A549 (cell line): ENCODE data around the gene FGFR3. TPM values are rescaled to one million over a fixed set of nuclear protein-coding genes. Genes with fewer than 3 reads are reported as not detected.

Experiments
- ATAC-seq, 2 experiments: fragments of 200-7000 bp in 1 of 2; fragments of >200 bp in 1 of 2; cut with Nextera tagmentation in 1 of 2; cut with Tn5 transposase in 1 of 2; 3 replicates each; pipeline versions ENCODE4 v1.8.0 to v1.9.1; 2018 to 2020; ENCODE audit warnings: mild to moderate bottlenecking in 1 of 2, moderate library complexity in 1 of 2
- CTCF ChIA-PET: fragments of 300-600 bp; sonication (Branson Sonifier 250); formaldehyde crosslinking; extraction: SDS; loops from one replicate; lab custom pipeline; 2021; ENCODE audit warnings: antibody characterized with exemption, inconsistent platforms; lab: Yijun Ruan, JAX
- POLR2A ChIA-PET: fragments of 350-600 bp; formaldehyde crosslinking; extraction: SDS; loops from one replicate; lab custom pipeline; 2021; ENCODE audit warnings: antibody characterized with exemption, inconsistent platforms; lab: Yijun Ruan, JAX
- DNase-seq, 2 experiments: peaks; one replicate each; pipeline versions ENCODE4 v3.0.0 to v3.0.0-alpha.2; 2011 to 2016; ENCODE audit warnings: low read depth in 1 of 2, low spot score in 1 of 2
- FAIRE-seq: peaks from 2 replicates; lab custom pipeline; 2011; peaks lifted over from hg19 to GRCh38; lab: Jason Lieb, UNC
- H3K27ac ChIP-seq, 2 experiments: fragments of >200 bp; sonication (Bioruptor Twin); formaldehyde crosslinking; 3 replicates each; pipeline ENCODE4 v1.5.1; 2016 to 2017
- H3K4me1 ChIP-seq: fragments of >200 bp; sonication (Bioruptor Twin); formaldehyde crosslinking; 3 replicates; pipeline ENCODE4 v1.6.1; 2016
- H3K4me2 ChIP-seq: fragments of >200 bp; sonication (Bioruptor Twin); formaldehyde crosslinking; 3 replicates; pipeline ENCODE4 v1.6.1; 2016
- H3K4me3 ChIP-seq: fragments of >200 bp; sonication (Bioruptor Twin); formaldehyde crosslinking; 3 replicates; pipeline ENCODE4 v1.5.1; 2016
- H3K9me3 ChIP-seq: fragments of >200 bp; sonication (Bioruptor Twin); formaldehyde crosslinking; 3 replicates; pipeline ENCODE4 v1.6.1; 2016
- BHLHE40 ChIP-seq: IDR thresholded peaks from 2 replicates; pipeline ENCODE4 v1.6.1; 2012; ENCODE audit warnings: low read depth, low read length, inconsistent platforms
- CBX8 ChIP-seq: fragments of 200-600 bp; sonication (generic); IDR thresholded peaks from 2 replicates; pipeline ENCODE4 v1.6.1; 2016
- CEBPB ChIP-seq, 2 experiments: fragments of >200 bp in 1 of 2; sonication (Bioruptor Twin) in 1 of 2; formaldehyde crosslinking in 1 of 2; IDR thresholded peaks; 2 replicates each; pipeline ENCODE4 v1.6.1; 2012 to 2016
- CHD4 ChIP-seq: fragments of 200-600 bp; sonication (generic); IDR thresholded peaks from 2 replicates; pipeline ENCODE4 v1.6.1; 2016; ENCODE audit warnings: antibody characterized with exemption, mild to moderate bottlenecking, borderline replicate concordance
- ESRRA ChIP-seq: fragments of 150-350 bp; IDR thresholded peaks from 2 replicates; pipeline ENCODE4 v1.6.1; 2014; ENCODE audit warnings: mild to moderate bottlenecking, low read length, borderline replicate concordance
- FOSL2 ChIP-seq, 2 experiments: fragments of 450-650 bp in 1 of 2; fragments of >200 bp in 1 of 2; sonication (Bioruptor Twin) in 1 of 2; formaldehyde crosslinking; IDR thresholded peaks; 2 replicates each; pipeline versions ENCODE4 v1.5.0 to v1.6.1; 2016 to 2020; ENCODE audit warnings: mild to moderate bottlenecking in 1 of 2, moderate library complexity in 1 of 2
- FOXS1 ChIP-seq: fragments of 250-450 bp; sonication (Bioruptor Pico); IDR thresholded peaks from 2 replicates; pipeline ENCODE4 v1.5.0; 2020; ENCODE audit warnings: mild to moderate bottlenecking, moderate library complexity
- HOXB5 ChIP-seq: fragments of 250-450 bp; sonication (Bioruptor Pico); IDR thresholded peaks from 2 replicates; pipeline ENCODE4 v1.5.0; 2020; ENCODE audit warnings: mild to moderate bottlenecking, moderate library complexity
- MAFK ChIP-seq: fragments of 450-650 bp; IDR thresholded peaks from 2 replicates; pipeline ENCODE4 v1.6.1; 2014; ENCODE audit not compliant: partially characterized antibody
- MAZ ChIP-seq: fragments of 150-350 bp; IDR thresholded peaks from 2 replicates; pipeline ENCODE4 v1.6.1; 2014; ENCODE audit warnings: antibody characterized with exemption, low read depth, low read length, borderline replicate concordance
- NPAS2 ChIP-seq: fragments of 250-450 bp; sonication (Bioruptor Pico); IDR thresholded peaks from 2 replicates; pipeline ENCODE4 v1.8.0; 2022; ENCODE audit warnings: mild to moderate bottlenecking, moderate library complexity, borderline replicate concordance
- NR3C1 ChIP-seq: fragments of >200 bp; sonication (Bioruptor Twin); formaldehyde crosslinking; IDR thresholded peaks from 3 replicates; pipeline ENCODE4 v1.6.1; 2017
- PHF8 ChIP-seq: fragments of 200-600 bp; sonication (generic); IDR thresholded peaks from 2 replicates; pipeline ENCODE4 v1.6.1; 2016; ENCODE audit warnings: low read depth, mild to moderate bottlenecking, antibody characterized with exemption, moderate library complexity, borderline replicate concordance
- POLR2AphosphoS2 ChIP-seq: conservative IDR thresholded peaks from 2 replicates; pipeline ENCODE4 v1.6.1; 2012; ENCODE audit warnings: low read length, improper control_type of control experiment, inconsistent platforms
- RAD21 ChIP-seq, 2 experiments: fragments of >200 bp in 1 of 2; sonication (Bioruptor Twin) in 1 of 2; formaldehyde crosslinking in 1 of 2; IDR thresholded peaks in 1 of 2; conservative IDR thresholded peaks in 1 of 2; 2 replicates in 1 of 2; 3 replicates in 1 of 2; pipeline ENCODE4 v1.6.1; 2012 to 2018; ENCODE audit warnings: inconsistent platforms in 1 of 2
- RARB ChIP-seq: fragments of 250-450 bp; sonication (Bioruptor Pico); IDR thresholded peaks from 2 replicates; pipeline ENCODE4 v1.8.0; 2021; ENCODE audit warnings: mild to moderate bottlenecking, moderate library complexity
- RFX5 ChIP-seq: fragments of 450-650 bp; IDR thresholded peaks from 2 replicates; pipeline ENCODE4 v1.7.1; 2014; ENCODE audit warnings: antibody characterized with exemption, mild to moderate bottlenecking, moderate library complexity
- TP53 ChIP-seq: fragments of 250-450 bp; sonication (Bioruptor Pico); IDR thresholded peaks from 2 replicates; pipeline ENCODE4 v1.5.0; 2021; ENCODE audit warnings: mild to moderate bottlenecking, moderate library complexity
- ZC3H11A ChIP-seq: fragments of 450-650 bp; IDR thresholded peaks from 2 replicates; pipeline ENCODE4 v1.6.1; 2014; ENCODE audit warnings: antibody characterized with exemption, mild to moderate bottlenecking
- WGBS: methylation state at CpG from one replicate; pipeline ENCODE4 v1.1.6; 2017; ENCODE audit errors: missing lambda C conversion rate; 5-methylcytosine and 5-hydroxymethylcytosine counted together
- polyA plus RNA-seq, 4 experiments: library from polyadenylated mRNA; depleted of rRNA in 3 of 4; stranded (reverse); fragments of >200 nt; fragmentation: RNase III in 1 of 4; extraction: RNeasy Plus Mini Kit Qiagen cat#74134 plus additional on column Dnase treatment in 1 of 4; gene quantifications; 2 replicates in 3 of 4; 3 replicates in 1 of 4; pipeline ENCODE4 v1.2.3, GENCODE V29; 2011 to 2017
- TF ChIP-seq, protein P1 (sequence below): fragments of >200 bp; sonication (Bioruptor Twin); formaldehyde crosslinking; IDR thresholded peaks from 3 replicates; pipeline ENCODE4 v1.5.1; 2016
- TF ChIP-seq, protein P2 (sequence below): IDR thresholded peaks from 2 replicates; pipeline ENCODE4 v1.6.1; 2012
- TF ChIP-seq, protein P3 (sequence below): fragments of >200 bp; sonication (Bioruptor Twin); formaldehyde crosslinking; IDR thresholded peaks from 3 replicates; pipeline ENCODE4 v1.6.1; 2016
- TF ChIP-seq, protein P4 (sequence below): fragments of 450-650 bp; IDR thresholded peaks from 2 replicates; pipeline ENCODE4 v1.6.1; 2014; ENCODE audit warnings: antibody characterized with exemption
- TF ChIP-seq, protein P5 (sequence below): IDR thresholded peaks from 2 replicates; pipeline ENCODE4 v1.6.1; 2012

The FGFR3 gene
- polyA plus RNA-seq, 2 of the 4 experiments (the other 2 are of a cell fraction) = 1.9 to 4.8 TPM

DNA sequence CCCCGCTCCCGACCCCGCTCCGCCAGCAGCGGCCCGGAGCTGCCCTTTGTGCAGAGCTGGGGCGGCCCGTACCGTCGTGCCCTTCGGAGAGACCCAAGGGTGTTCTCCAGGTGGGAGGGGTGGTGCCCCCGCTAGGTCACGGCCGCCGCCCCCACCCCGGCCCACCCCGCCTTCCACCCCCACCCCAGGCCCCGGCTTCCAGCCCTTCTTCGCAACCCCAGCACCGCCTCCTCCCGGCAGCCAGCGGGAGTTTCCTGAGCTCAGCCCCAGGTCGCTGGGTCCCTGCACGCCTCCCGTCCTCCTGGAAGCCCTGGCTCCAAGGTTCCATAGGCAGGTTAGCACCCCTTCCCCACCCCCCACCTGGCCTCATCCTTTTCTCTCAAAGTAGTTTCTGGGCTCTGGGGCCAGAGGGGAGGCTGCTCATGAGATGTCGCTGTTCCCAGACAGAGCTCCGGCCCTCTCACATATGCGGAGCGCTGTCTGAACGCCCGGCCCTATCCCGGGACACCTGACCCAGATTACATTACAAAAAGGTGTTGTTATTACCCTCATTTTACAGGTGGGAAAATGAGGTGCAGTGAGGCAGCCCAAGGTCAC, 25.2 kb upstream of the FGFR3 start:
- H3K9me3 ChIP-seq = no peaks in the 10 kb centered on the region
- H3K4me1 ChIP-seq = peaks cover 30% of the 10 kb centered on the region
- DNase-seq = peak; percentile 68 to 87
- TF ChIP-seq TP53 (CRISPR knock-in tag) (no peak), RAD21 (conservative IDR thresholded peaks at IDR 0.05 in 1 of 2, IDR thresholded peaks at IDR 0.05 in 1 of 2) (0 out of 5 replicates have a peak, but pooled peaks of 1 of the 2 experiments have one; percentile 25)
- TF ChIP-seq, protein P1, sequence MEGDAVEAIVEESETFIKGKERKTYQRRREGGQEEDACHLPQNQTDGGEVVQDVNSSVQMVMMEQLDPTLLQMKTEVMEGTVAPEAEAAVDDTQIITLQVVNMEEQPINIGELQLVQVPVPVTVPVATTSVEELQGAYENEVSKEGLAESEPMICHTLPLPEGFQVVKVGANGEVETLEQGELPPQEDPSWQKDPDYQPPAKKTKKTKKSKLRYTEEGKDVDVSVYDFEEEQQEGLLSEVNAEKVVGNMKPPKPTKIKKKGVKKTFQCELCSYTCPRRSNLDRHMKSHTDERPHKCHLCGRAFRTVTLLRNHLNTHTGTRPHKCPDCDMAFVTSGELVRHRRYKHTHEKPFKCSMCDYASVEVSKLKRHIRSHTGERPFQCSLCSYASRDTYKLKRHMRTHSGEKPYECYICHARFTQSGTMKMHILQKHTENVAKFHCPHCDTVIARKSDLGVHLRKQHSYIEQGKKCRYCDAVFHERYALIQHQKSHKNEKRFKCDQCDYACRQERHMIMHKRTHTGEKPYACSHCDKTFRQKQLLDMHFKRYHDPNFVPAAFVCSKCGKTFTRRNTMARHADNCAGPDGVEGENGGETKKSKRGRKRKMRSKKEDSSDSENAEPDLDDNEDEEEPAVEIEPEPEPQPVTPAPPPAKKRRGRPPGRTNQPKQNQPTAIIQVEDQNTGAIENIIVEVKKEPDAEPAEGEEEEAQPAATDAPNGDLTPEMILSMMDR = peak; percentile 21; the same call in 1 of the 3 replicates
- H3K4me3 ChIP-seq = peak overlapping the region; percentile 95
- no peak for FAIRE-seq
- ChIA-PET POLR2A (interaction anchor here (0.9 kb wide), 1 partner anchor 26 kb away, joined by 5 read pairs; the partner anchor contains the start of gene FGFR3), CTCF (interaction anchor here (1.0 to 1.9 kb wide), 10 partner anchors 9 to 41 kb away, joined by 3 to 9 read pairs (median 5); no protein-coding TSS in a partner anchor)
- H3K27ac ChIP-seq = peak overlapping the region; percentile 94 to 100
- peak overlapping the region; percentile 83 for H3K4me2 ChIP-seq
- 85% methylated on average over 8 of the region's 32 CpGs for WGBS
- peak; percentile 57 to 63; a peak in 5 of 6 replicates for ATAC-seq

DNA sequence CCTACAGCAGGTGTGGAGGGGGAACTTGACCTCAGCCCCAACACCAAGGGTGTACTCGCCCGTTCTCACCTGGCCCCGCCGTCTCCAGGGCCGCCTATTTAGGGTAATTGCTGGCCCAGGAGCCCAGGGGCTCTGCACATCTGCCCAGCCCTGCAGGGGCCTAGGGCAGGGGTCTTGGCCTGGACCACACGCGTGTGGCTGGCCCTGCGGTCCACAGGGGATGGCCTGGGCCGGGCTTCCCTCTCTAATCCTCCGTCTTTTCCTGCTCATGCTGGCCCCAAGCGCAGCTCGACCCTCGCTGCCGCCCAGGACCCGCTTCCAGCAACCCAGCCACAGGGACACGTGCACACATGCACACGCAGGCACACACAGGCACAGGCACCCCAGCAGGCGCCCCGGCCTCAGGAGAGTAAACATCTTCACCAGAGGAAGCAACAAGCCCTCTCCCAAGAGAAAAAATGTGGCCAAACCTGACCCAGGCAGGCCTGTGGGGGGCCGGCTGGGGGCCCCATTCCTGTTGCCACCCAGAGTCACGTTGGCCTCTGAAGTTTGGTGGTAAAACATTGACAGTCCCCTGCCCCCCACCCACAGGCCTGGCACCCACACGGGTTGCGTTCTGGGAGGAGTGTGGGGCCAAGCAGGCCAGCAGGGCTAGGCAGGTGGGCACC, 24.6 kb upstream of the FGFR3 start:
- ChIA-PET CTCF (interaction anchor here (1.0 to 1.9 kb wide), 10 partner anchors 8 to 40 kb away, joined by 3 to 9 read pairs (median 5); no protein-coding TSS in a partner anchor), POLR2A (interaction anchor here (0.9 kb wide), 1 partner anchor 25 kb away, joined by 5 read pairs; the partner anchor contains the start of gene FGFR3)
- peak overlapping the region; percentile 83 for H3K4me2 ChIP-seq
- H3K27ac ChIP-seq = peak overlapping the region; percentile 94 to 100; a peak in 5 of 6 replicates
- peaks cover 30% of the 10 kb centered on the region for H3K4me1 ChIP-seq
- TF ChIP-seq CEBPB (IDR thresholded peaks at IDR 0.05) = no peak
- no peak for TF ChIP-seq NR3C1
- TF ChIP-seq MAFK = no peak
- no peak for TF ChIP-seq MAZ
- TF ChIP-seq, protein P2, sequence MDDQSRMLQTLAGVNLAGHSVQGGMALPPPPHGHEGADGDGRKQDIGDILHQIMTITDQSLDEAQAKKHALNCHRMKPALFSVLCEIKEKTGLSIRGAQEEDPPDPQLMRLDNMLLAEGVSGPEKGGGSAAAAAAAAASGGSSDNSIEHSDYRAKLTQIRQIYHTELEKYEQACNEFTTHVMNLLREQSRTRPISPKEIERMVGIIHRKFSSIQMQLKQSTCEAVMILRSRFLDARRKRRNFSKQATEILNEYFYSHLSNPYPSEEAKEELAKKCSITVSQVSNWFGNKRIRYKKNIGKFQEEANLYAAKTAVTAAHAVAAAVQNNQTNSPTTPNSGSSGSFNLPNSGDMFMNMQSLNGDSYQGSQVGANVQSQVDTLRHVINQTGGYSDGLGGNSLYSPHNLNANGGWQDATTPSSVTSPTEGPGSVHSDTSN = no peak
- TF ChIP-seq ESRRA = no peak
- no peak for TF ChIP-seq PHF8
- TF ChIP-seq, protein P1 = no peak
- TF ChIP-seq POLR2AphosphoS2 = no peak
- no peak for TF ChIP-seq CHD4
- TF ChIP-seq FOXS1 = no peak
- H3K4me3 ChIP-seq = no peak overlapping the region; the same call in 2 of the 3 replicates
- FAIRE-seq = no peak
- no peak for ATAC-seq
- H3K9me3 ChIP-seq = no peaks in the 10 kb centered on the region
- DNase-seq = no peak
- WGBS = 91% methylated on average over 12 of the region's 23 CpGs

DNA sequence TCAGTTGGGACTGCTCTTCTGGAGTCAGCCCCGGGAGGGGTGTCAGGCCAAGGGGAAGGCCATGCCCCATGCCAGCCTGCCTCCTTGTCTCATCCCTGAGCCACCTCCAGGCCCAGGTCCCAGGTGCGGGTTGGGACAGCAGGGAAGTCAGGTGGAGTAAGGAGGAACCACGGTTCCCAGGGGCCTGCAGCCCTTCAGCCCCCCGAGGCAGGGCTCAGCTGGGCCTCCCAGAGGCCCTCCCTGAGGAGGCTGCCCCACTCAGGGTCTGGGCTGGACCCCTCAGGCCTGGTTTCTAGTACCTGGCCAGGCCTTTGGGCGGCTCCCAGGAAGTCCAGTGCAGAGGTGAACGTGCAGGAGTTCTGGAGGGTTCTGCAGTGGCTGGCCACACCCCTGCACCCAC, 23.4 kb upstream of the FGFR3 start:
- ChIA-PET CTCF (no interaction called here), POLR2A (no interaction called here)
- FAIRE-seq (no peak), DNase-seq (no peak), ATAC-seq (no peak)
- 100% methylated on average over 1 of the region's 6 CpGs for WGBS
- peaks cover 30% of the 10 kb centered on the region for H3K4me1 ChIP-seq
- no peak overlapping the region for H3K4me2 ChIP-seq
- peak overlapping the region in 1 of 2 experiments; percentile 100; a peak in 2 of 6 replicates for H3K27ac ChIP-seq
- no peak overlapping the region for H3K4me3 ChIP-seq
- H3K9me3 ChIP-seq = no peaks in the 10 kb centered on the region
- TF ChIP-seq NPAS2 (CRISPR knock-in tag) (no peak), RAD21 (conservative IDR thresholded peaks at IDR 0.05 in 1 of 2, IDR thresholded peaks at IDR 0.05 in 1 of 2) (no peak), CEBPB (IDR thresholded peaks at IDR 0.05) (no peak), CBX8 (no peak), ESRRA (no peak), BHLHE40 (no peak), HOXB5 (CRISPR knock-in tag) (no peak), ZC3H11A (no peak), RFX5 (no peak), RARB (CRISPR knock-in tag) (no peak), FOSL2 (IDR thresholded peaks at IDR 0.05) (no peak), FOSL2 (CRISPR knock-in tag; IDR thresholded peaks at IDR 0.05) (no peak)
- TF ChIP-seq, protein P3, sequence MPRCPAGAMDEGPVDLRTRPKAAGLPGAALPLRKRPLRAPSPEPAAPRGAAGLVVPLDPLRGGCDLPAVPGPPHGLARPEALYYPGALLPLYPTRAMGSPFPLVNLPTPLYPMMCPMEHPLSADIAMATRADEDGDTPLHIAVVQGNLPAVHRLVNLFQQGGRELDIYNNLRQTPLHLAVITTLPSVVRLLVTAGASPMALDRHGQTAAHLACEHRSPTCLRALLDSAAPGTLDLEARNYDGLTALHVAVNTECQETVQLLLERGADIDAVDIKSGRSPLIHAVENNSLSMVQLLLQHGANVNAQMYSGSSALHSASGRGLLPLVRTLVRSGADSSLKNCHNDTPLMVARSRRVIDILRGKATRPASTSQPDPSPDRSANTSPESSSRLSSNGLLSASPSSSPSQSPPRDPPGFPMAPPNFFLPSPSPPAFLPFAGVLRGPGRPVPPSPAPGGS = no peak
- TF ChIP-seq, protein P4, sequence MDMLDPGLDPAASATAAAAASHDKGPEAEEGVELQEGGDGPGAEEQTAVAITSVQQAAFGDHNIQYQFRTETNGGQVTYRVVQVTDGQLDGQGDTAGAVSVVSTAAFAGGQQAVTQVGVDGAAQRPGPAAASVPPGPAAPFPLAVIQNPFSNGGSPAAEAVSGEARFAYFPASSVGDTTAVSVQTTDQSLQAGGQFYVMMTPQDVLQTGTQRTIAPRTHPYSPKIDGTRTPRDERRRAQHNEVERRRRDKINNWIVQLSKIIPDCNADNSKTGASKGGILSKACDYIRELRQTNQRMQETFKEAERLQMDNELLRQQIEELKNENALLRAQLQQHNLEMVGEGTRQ = no peak
- TF ChIP-seq, protein P5, sequence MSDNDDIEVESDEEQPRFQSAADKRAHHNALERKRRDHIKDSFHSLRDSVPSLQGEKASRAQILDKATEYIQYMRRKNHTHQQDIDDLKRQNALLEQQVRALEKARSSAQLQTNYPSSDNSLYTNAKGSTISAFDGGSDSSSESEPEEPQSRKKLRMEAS = no peak
